Activated naive CD8-positive, alpha-beta T cell treated with anti-CD3 and anti-CD28 coated beads, Interleukin-2, amount 50 U/mL, for 24 hours (primary cell): ENCODE data around the gene CAV3.

ENCODE experiments used
- ATAC-seq: fragments of 150-1000 bp; cut with Tn5 transposase; one replicate; pipeline ENCODE4 v1.10.0; 2021
- DNase-seq: peaks from one replicate; pipeline ENCODE4 v3.0.0; 2021
- H3K27ac Mint-ChIP-seq: one replicate; pipeline ENCODE4 v1.8.0; 2021; ENCODE audit warnings: mild to moderate bottlenecking, mixed read lengths
- H3K27me3 Mint-ChIP-seq: one replicate; pipeline ENCODE4 v1.8.0; 2021; ENCODE audit warnings: mixed read lengths
- H3K36me3 Mint-ChIP-seq: one replicate; pipeline ENCODE4 v1.8.0; 2021; ENCODE audit warnings: low read depth, mixed read lengths
- H3K4me1 Mint-ChIP-seq: one replicate; pipeline ENCODE4 v1.8.0; 2021; ENCODE audit warnings: mixed read lengths
- H3K4me3 Mint-ChIP-seq: one replicate; pipeline ENCODE4 v1.8.0; 2021; ENCODE audit warnings: mild to moderate bottlenecking, moderate library complexity, mixed read lengths
- H3K9me3 Mint-ChIP-seq: one replicate; pipeline ENCODE4 v1.8.0; 2021; ENCODE audit warnings: mixed read lengths

Gene CAV3

GRCh38 chr3:8780279-8780678, 46.7 kb downstream of the CAV3 start:
- Mint-ChIP-seq H3K27ac (no peak overlapping the region), H3K36me3 (no peaks in the 10 kb centered on the region), H3K4me1 (no peaks in the 10 kb centered on the region), H3K27me3 (peaks cover 6% of the 10 kb centered on the region), H3K4me3 (no peak overlapping the region), H3K9me3 (no peaks in the 10 kb centered on the region)
- ATAC-seq (no peak), DNase-seq (no peak)

GRCh38 chr3:8784676-8785435, 51.3 kb downstream of the CAV3 start:
- Mint-ChIP-seq H3K27me3 (no peaks in the 10 kb centered on the region), H3K4me1 (no peaks in the 10 kb centered on the region), H3K9me3 (peaks cover 7% of the 10 kb centered on the region), H3K4me3 (no peak overlapping the region), H3K36me3 (no peaks in the 10 kb centered on the region), H3K27ac (no peak overlapping the region)
- no peak for ATAC-seq
- DNase-seq = no peak

DNA sequence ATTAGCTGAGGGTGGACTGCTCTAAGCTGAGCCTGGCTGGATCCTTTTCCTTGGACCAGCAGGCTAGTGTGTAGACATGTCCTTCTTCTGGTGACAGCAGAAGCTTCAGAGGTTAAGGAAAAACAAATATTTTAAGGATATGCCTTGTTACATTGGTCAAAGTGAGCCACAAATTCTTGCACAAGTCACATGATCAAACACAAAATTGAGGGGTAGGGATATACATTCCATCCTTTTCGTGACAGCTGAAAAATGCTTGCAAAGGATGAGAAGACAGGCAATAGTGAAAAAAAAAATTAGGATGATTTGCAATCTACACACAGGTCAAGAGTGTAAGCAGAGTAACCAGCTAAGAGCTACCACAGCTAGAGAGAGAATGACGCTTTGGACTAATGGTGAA, 56.9 kb downstream of the CAV3 start:
- no peak for DNase-seq
- ATAC-seq = no peak
- Mint-ChIP-seq H3K36me3 (no peaks in the 10 kb centered on the region), H3K27me3 (no peaks in the 10 kb centered on the region), H3K9me3 (peaks cover 7% of the 10 kb centered on the region), H3K4me3 (no peak overlapping the region), H3K4me1 (no peaks in the 10 kb centered on the region), H3K27ac (no peak overlapping the region)

GRCh38 chr3:8793242-8793641, 59.6 kb downstream of the CAV3 start:
- Mint-ChIP-seq H3K4me3 (no peak overlapping the region), H3K36me3 (no peaks in the 10 kb centered on the region), H3K27me3 (no peaks in the 10 kb centered on the region), H3K27ac (no peak overlapping the region), H3K4me1 (no peaks in the 10 kb centered on the region), H3K9me3 (peaks cover 7% of the 10 kb centered on the region)
- ATAC-seq = no peak
- no peak for DNase-seq

- Mint-ChIP-seq H3K9me3 (peaks cover 4% of the 10 kb centered on the region), H3K27me3 (no peaks in the 10 kb centered on the region), H3K4me1 (no peaks in the 10 kb centered on the region), H3K27ac (no peak overlapping the region), H3K4me3 (no peak overlapping the region), H3K36me3 (no peaks in the 10 kb centered on the region)
- DNase-seq (no peak), ATAC-seq (no peak)
Observed at GRCh38 chr3:8794247-8794646, 60.6 kb downstream of the CAV3 start.
